ENCODE results near the gene GNG7.

GNG7 gene

GRCh38 chr19:2638417-2638940, 64.0 kb downstream of the GNG7 start:
- no peak overlapping the region for H3K9ac ChIP-seq (ENCODE audit: low read length in 2 of 2)
- peaks cover 7% of the 10 kb centered on the region for H3K4me1 ChIP-seq (ENCODE audit: control insufficient read depth, insufficient read depth, low read length)
- H3K36me3 ChIP-seq (ENCODE audit: control insufficient read depth in 2 of 2, insufficient read depth in 2 of 2, low read length in 2 of 2) = no peaks in the 10 kb centered on the region

DNA sequence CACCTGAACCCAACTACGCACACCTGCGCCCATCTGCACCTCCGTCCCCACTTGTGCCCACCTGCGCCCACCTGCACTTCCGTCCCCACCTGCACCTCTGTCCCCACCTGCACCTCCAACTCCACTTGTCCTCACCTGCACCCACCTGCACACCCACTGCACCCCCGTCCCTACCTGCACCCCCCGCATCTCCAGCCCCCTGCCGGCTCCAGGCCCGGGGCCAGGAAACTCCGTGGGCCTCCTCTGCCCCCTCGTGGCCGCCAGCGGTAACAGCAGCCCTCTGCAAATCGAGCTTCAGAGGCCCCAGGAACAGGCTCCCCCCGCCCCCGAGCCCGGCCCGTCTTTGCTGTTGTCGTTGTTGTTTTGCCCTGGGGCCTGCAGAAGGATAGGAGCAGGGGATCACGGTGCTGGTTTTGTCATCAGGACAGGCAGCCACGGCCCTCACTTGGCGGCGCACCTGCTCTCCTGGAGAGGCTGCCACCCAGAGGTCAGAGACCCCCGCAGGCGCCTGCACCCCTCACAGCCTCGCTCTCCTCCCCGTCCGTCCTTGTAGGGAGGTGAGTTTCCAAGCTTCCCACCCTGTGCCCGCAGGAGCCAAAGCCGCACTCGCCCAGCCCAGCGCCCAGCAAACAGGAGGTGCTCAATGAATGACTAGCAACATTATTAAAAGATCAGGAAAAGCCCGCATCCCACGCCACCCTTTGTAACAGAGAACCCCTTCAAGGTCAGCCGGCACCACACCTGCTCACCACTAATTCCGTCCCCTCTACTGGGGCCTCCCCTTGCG, 65.4 kb downstream of the GNG7 start:
- H3K4me3 ChIP-seq (ENCODE audit: low read length in 2 of 2) = no peak overlapping the region
- no peak overlapping the region for H3K27ac ChIP-seq (ENCODE audit: low read length)
- H3K9me3 ChIP-seq (ENCODE audit: control insufficient read depth in 2 of 2, low read length in 2 of 2) = no peaks in the 10 kb centered on the region
- no peak overlapping the region for H3K9ac ChIP-seq (ENCODE audit: low read length in 2 of 2)
- no peaks in the 10 kb centered on the region for H3K27me3 ChIP-seq (ENCODE audit: control insufficient read depth in 1 of 2, insufficient read depth in 2 of 2, low read length in 2 of 2)
- peaks cover 7% of the 10 kb centered on the region for H3K4me1 ChIP-seq (ENCODE audit: control insufficient read depth, insufficient read depth, low read length)
- no peaks in the 10 kb centered on the region for H3K36me3 ChIP-seq (ENCODE audit: control insufficient read depth in 2 of 2, insufficient read depth in 2 of 2, low read length in 2 of 2)

More at GRCh38 chr19:2638417-2638940, 64.0 kb downstream of the GNG7 start:
- Histone ChIP-seq H3K27me3 (ENCODE audit: control insufficient read depth in 1 of 2, insufficient read depth in 2 of 2, low read length in 2 of 2) (no peaks in the 10 kb centered on the region), H3K27ac (ENCODE audit: low read length) (no peak overlapping the region), H3K9me3 (ENCODE audit: control insufficient read depth in 2 of 2, low read length in 2 of 2) (no peaks in the 10 kb centered on the region), H3K4me3 (ENCODE audit: low read length in 2 of 2) (no peak overlapping the region)

DNA sequence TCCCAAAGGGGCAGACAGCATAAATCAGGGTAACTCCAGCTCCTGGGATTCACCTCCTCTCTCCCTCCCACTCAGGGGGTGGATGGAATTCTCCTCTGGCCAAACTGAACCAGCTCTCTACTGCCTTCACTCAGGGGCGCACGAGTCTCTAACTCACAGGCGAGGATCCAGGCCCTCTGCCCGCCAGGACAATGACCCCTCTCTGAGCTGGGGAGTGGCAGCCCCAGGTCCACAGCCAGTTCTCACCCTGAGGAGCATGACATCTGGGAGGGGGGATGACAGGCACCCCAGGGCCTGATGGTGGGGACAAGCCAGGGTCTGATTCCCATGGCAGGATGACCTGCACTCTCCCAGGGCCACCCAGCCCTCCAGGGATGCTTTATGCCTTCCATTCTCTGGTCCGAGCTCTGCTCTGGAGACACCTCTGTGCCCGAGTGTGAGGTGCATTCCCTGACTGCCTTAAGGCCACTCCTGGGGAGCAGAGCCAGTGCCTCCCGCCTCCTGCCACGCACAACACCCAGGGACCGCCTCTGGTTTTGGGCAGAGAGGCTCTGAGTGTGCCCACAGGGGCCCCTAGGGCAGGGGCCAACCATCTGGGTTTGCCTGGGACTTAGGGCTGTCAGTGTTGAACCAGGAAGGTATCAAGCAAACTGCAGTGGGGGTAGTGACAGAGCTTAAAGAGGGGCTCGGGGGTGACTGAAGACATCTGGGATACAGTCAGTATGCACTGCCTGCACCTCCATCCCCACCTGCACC, 66.2 kb downstream of the GNG7 start:
- no peaks in the 10 kb centered on the region for H3K36me3 ChIP-seq (ENCODE audit: control insufficient read depth in 2 of 2, insufficient read depth in 2 of 2, low read length in 2 of 2)
- no peak overlapping the region for H3K9ac ChIP-seq (ENCODE audit: low read length in 2 of 2)
- peaks cover 0 to under 1% of the 10 kb centered on the region in 2 donors for H3K9me3 ChIP-seq (ENCODE audit: control insufficient read depth in 2 of 2, low read length in 2 of 2)
- H3K4me3 ChIP-seq (ENCODE audit: low read length in 2 of 2) = no peak overlapping the region
- H3K27ac ChIP-seq (ENCODE audit: low read length) = no peak overlapping the region
- no peaks in the 10 kb centered on the region for H3K27me3 ChIP-seq (ENCODE audit: control insufficient read depth in 1 of 2, insufficient read depth in 2 of 2, low read length in 2 of 2)
- H3K4me1 ChIP-seq (ENCODE audit: control insufficient read depth, insufficient read depth, low read length) = peaks cover 7% of the 10 kb centered on the region

DNA sequence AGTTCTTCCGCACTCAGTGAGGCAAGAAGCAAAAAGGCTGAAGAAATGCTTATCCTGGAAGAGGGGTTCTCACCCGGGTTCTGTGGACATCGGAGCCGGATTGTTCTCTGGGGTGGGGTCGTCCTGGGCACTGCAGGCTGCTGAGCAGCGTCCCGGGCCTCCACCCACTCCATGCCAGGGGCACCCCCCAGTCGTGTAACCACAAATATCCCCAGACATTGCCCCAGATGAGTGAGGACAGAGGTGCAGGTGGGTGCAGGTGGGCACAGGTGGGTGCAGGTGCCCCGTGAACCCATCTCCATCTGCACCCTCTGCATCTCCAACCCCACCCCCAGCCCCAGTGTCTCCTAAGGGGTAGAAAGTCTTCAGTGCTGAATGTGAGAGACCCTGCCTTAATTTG, 67.5 kb downstream of the GNG7 start:
- Histone ChIP-seq H3K27ac (ENCODE audit: low read length) (no peak overlapping the region), H3K4me1 (ENCODE audit: control insufficient read depth, insufficient read depth, low read length) (peaks cover 7% of the 10 kb centered on the region)

DNA sequence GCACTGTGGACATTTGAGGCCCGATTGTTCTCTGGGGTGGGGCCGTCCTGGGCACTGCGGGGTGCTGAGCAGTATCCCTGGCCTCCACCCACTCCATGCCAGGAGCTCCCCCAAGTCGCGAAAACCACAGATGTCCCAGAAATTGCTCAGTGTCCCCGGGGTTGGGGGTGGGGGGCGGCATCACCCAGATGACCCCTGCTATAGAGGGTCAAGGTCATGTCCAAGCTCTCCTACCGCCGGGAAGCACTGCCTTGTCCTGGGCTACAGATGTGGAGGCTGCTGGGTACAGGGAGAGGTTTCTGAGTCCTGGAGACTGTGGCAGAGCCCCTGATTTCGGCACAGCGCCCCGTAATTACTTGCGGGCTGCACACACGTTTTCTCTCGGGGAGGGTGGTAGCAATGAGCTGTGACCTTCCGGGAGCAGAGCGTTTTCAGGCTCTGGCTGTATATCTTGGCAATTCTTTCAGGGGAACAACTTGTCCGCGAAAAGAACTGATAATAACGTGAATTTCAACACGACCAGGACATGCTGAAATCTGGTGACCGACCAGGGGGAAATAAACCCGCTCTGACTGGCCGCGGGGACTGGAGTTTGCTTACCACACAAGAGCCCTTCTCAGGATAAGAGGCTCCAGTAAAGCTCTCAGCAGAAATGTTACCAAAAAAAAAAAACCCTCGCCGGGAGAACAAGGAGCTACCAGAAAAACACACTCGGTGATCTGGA, 68.1 kb downstream of the GNG7 start:
- peaks cover 3 to 9% of the 10 kb centered on the region in 2 donors for H3K9me3 ChIP-seq (ENCODE audit: control insufficient read depth in 2 of 2, low read length in 2 of 2)
- H3K9ac ChIP-seq (ENCODE audit: low read length in 2 of 2) = no peak overlapping the region
- H3K36me3 ChIP-seq (ENCODE audit: control insufficient read depth in 2 of 2, insufficient read depth in 2 of 2, low read length in 2 of 2) = no peaks in the 10 kb centered on the region
- H3K27me3 ChIP-seq (ENCODE audit: control insufficient read depth in 1 of 2, insufficient read depth in 2 of 2, low read length in 2 of 2) = no peaks in the 10 kb centered on the region
- H3K4me3 ChIP-seq (ENCODE audit: low read length in 2 of 2) = no peak overlapping the region
- H3K4me1 ChIP-seq (ENCODE audit: control insufficient read depth, insufficient read depth, low read length) = peaks cover 8% of the 10 kb centered on the region
- H3K27ac ChIP-seq (ENCODE audit: low read length) = no peak overlapping the region

More for the DNA sequence above, 67.5 kb downstream of the GNG7 start:
- H3K9ac ChIP-seq (ENCODE audit: low read length in 2 of 2) = no peak overlapping the region
- H3K27me3 ChIP-seq (ENCODE audit: control insufficient read depth in 1 of 2, insufficient read depth in 2 of 2, low read length in 2 of 2) = no peaks in the 10 kb centered on the region
- peaks cover 3 to 9% of the 10 kb centered on the region in 2 donors for H3K9me3 ChIP-seq (ENCODE audit: control insufficient read depth in 2 of 2, low read length in 2 of 2)
- H3K4me3 ChIP-seq (ENCODE audit: low read length in 2 of 2) = no peak overlapping the region
- H3K36me3 ChIP-seq (ENCODE audit: control insufficient read depth in 2 of 2, insufficient read depth in 2 of 2, low read length in 2 of 2) = no peaks in the 10 kb centered on the region

GRCh38 chr19:2633693-2634075, 68.8 kb downstream of the GNG7 start:
- no peaks in the 10 kb centered on the region for H3K36me3 ChIP-seq (ENCODE audit: control insufficient read depth in 2 of 2, insufficient read depth in 2 of 2, low read length in 2 of 2)
- H3K4me1 ChIP-seq (ENCODE audit: control insufficient read depth, insufficient read depth, low read length) = peaks cover 6% of the 10 kb centered on the region
- no peaks in the 10 kb centered on the region for H3K27me3 ChIP-seq (ENCODE audit: control insufficient read depth in 1 of 2, insufficient read depth in 2 of 2, low read length in 2 of 2)
- peaks cover 3 to 9% of the 10 kb centered on the region in 2 donors for H3K9me3 ChIP-seq (ENCODE audit: control insufficient read depth in 2 of 2, low read length in 2 of 2)
- H3K4me3 ChIP-seq (ENCODE audit: low read length in 2 of 2) = no peak overlapping the region
- H3K9ac ChIP-seq (ENCODE audit: low read length in 2 of 2) = no peak overlapping the region
- H3K27ac ChIP-seq (ENCODE audit: low read length) = no peak overlapping the region

GRCh38 chr19:2631213-2631821, 71.2 kb downstream of the GNG7 start:
- Histone ChIP-seq H3K4me1 (ENCODE audit: control insufficient read depth, insufficient read depth, low read length) (peaks cover 7% of the 10 kb centered on the region), H3K9ac (ENCODE audit: low read length in 2 of 2) (no peak overlapping the region), H3K27ac (ENCODE audit: low read length) (no peak overlapping the region)

GRCh38 chr19:2630352-2631001, 72.0 kb downstream of the GNG7 start:
- peaks cover 7% of the 10 kb centered on the region for H3K4me1 ChIP-seq (ENCODE audit: control insufficient read depth, insufficient read depth, low read length)
- H3K9me3 ChIP-seq (ENCODE audit: control insufficient read depth in 2 of 2, low read length in 2 of 2) = peaks cover 3 to 12% of the 10 kb centered on the region in 2 donors
- no peaks in the 10 kb centered on the region for H3K27me3 ChIP-seq (ENCODE audit: control insufficient read depth in 1 of 2, insufficient read depth in 2 of 2, low read length in 2 of 2)
- H3K36me3 ChIP-seq (ENCODE audit: control insufficient read depth in 2 of 2, insufficient read depth in 2 of 2, low read length in 2 of 2) = no peaks in the 10 kb centered on the region
- H3K4me3 ChIP-seq (ENCODE audit: low read length in 2 of 2) = no peak overlapping the region
- H3K27ac ChIP-seq (ENCODE audit: low read length) = no peak overlapping the region
- no peak overlapping the region for H3K9ac ChIP-seq (ENCODE audit: low read length in 2 of 2)

More at GRCh38 chr19:2631213-2631821, 71.2 kb downstream of the GNG7 start:
- Histone ChIP-seq H3K36me3 (ENCODE audit: control insufficient read depth in 2 of 2, insufficient read depth in 2 of 2, low read length in 2 of 2) (no peaks in the 10 kb centered on the region), H3K9me3 (ENCODE audit: control insufficient read depth in 2 of 2, low read length in 2 of 2) (peaks cover 3 to 12% of the 10 kb centered on the region in 2 donors), H3K27me3 (ENCODE audit: control insufficient read depth in 1 of 2, insufficient read depth in 2 of 2, low read length in 2 of 2) (no peaks in the 10 kb centered on the region), H3K4me3 (ENCODE audit: low read length in 2 of 2) (no peak overlapping the region)

DNA sequence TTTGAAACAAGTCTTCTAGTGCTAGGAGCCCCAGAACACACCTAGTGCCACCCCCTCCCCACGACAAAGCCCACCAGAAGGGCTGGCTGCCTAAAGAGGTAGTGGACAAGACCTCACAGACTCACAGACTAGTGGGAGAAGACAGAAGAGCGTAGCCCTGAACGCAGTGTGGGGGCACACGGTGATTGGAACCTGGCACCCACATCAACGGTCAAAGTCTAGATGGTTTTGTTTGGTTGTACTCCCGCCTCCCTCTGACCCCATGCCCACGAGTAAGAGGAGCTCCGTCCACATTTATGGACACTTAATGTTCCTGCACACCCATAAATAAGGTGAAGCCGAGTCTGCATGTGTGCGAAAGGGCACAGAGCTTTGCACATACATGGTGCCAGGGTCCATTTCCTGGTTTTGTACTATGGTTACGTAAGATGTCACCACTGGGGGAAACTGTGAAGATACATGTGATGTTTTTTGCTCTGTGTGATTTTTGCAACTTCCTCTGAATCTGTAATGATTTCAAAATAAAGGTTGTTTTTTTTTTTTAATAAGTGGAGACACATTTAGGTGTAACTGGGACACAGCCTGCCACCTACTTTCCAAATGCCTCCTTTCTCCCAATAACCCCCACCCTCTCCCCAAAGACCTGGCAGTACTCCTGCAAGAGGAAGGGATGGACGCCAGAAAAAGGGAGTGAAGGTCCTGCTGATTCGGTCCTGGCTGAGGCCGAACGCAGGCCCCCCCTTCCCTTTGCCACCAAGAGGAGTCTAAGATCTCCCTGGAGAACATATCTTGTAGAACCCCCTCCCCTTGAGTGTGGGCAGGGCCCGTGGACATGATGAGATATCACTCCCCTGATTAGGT, 72.8 kb downstream of the GNG7 start:
- H3K4me3 ChIP-seq (ENCODE audit: low read length in 2 of 2) = no peak overlapping the region
- H3K9ac ChIP-seq (ENCODE audit: low read length in 2 of 2) = no peak overlapping the region
- H3K27ac ChIP-seq (ENCODE audit: low read length) = no peak overlapping the region
- peaks cover 7% of the 10 kb centered on the region for H3K4me1 ChIP-seq (ENCODE audit: control insufficient read depth, insufficient read depth, low read length)
- H3K9me3 ChIP-seq (ENCODE audit: control insufficient read depth in 2 of 2, low read length in 2 of 2) = peaks cover 3 to 12% of the 10 kb centered on the region in 2 donors
- no peaks in the 10 kb centered on the region for H3K27me3 ChIP-seq (ENCODE audit: control insufficient read depth in 1 of 2, insufficient read depth in 2 of 2, low read length in 2 of 2)
- no peaks in the 10 kb centered on the region for H3K36me3 ChIP-seq (ENCODE audit: control insufficient read depth in 2 of 2, insufficient read depth in 2 of 2, low read length in 2 of 2)
